ENCODE data around the gene RIN3. TPM values are rescaled to one million over a fixed set of nuclear protein-coding genes. Genes with fewer than 3 reads are reported as not detected.

RIN3 gene
- total and polyA plus RNA-seq, 10 of the 15 experiments (the other 5 are each of a cell fraction or from before 2014, with no cell fraction given), result 0.91 to 23.3 (median 6.3) TPM

DNA sequence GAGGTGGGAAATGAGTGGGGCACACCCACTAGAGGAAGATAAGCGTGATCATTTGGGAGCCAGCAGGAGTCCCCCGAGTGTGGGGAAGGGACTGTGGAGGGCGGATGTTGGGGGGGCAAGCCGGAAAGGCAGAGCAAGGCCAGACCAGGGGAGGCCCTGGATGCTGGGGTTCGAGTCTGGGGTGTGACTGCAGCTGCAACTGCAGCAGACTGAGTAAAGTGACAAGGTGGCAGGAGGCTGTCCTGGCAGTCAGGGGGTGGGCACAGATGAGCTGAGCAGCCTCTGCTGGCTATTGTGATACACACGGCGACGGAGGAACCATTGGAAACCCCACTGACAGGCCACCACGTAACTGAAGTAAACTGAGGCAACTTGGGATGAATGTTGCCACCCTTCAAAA lies 124.7 kb downstream of the RIN3 start (continued):
- TF ChIP-seq MYC (IDR thresholded peaks at IDR 0.05; ENCODE audit: insufficient read depth, insufficient read length, insufficient replicate concordance, low read length, severe bottlenecking), result no peak

DNA sequence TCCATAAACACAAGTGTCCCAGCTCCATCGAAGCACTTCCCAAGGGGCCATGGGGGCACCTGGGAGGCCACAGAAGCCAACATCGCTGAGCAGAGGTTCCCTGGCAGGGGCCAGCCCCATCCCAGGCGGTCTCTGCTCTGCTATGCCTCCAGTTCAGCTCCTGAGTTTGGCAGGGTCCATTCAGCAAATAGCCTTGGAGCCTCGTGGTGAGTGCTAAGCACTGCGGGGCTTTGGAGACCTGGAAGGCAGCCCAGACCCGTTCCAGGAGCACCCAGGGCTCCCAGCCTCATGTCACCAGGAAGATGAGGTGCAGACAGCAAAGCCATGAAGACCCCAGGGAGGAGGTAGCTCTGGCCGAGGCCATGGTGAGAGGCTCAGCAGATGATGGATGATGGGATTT lies 125.3 kb downstream of the RIN3 start:
- Histone ChIP-seq H3K9ac (ENCODE audit: control insufficient read depth, insufficient read depth, low read length) (no peak overlapping the region), H3K27ac (ENCODE audit: control insufficient read depth, insufficient read depth) (no peak overlapping the region), H2AFZ (ENCODE audit: control insufficient read depth, low read depth, low read length) (no peak overlapping the region), H3K4me1 (ENCODE audit: control insufficient read depth, insufficient read depth, low read length) (peaks cover 3% of the 10 kb centered on the region; the same call in 1 of the 2 replicates), H3K4me3 (no peak overlapping the region), H3K36me3 (ENCODE audit: control insufficient read depth in 2 of 2, insufficient read depth in 2 of 2, low read length in 1 of 2) (peaks cover 0 to 1% of the 10 kb centered on the region in 2 experiments; a peak in 1 of 4 replicates), H3K9me3 (replicated peaks; ENCODE audit: control insufficient read depth, insufficient read depth, low read length) (no peaks in the 10 kb centered on the region; the same call in 2 of the 3 replicates), H4K20me1 (ENCODE audit: control insufficient read depth, insufficient read depth) (no peaks in the 10 kb centered on the region), H3K79me2 (ENCODE audit: control insufficient read depth, insufficient read depth, low read length) (no peaks in the 10 kb centered on the region), H3K27me3 (replicated peaks in 1 of 2; ENCODE audit: control insufficient read depth in 2 of 2, insufficient read depth in 2 of 2, low read length in 1 of 2) (no peaks in the 10 kb centered on the region), H3K4me2 (ENCODE audit: control insufficient read depth, insufficient read depth) (no peak overlapping the region)
- TF ChIP-seq RB1 (IDR thresholded peaks at IDR 0.05; ENCODE audit: borderline replicate concordance), result no peak
- no peak for TF ChIP-seq STAT3 (IDR thresholded peaks at IDR 0.05; ENCODE audit: low read depth, low read length)
- TF ChIP-seq NBN (IDR thresholded peaks at IDR 0.05), result no peak
- no peak for TF ChIP-seq SPI1 (IDR thresholded peaks at IDR 0.05; ENCODE audit: borderline replicate concordance, insufficient read depth, low read depth, low read length)
- TF ChIP-seq EGR1 (IDR thresholded peaks at IDR 0.05; ENCODE audit: borderline replicate concordance in 1 of 2, low read depth in 2 of 2, low read length in 2 of 2), result no peak
- no peak for FAIRE-seq
- 67% methylated on average over 7 of the region's 7 CpGs for whole genome bisulfite sequencing (ENCODE audit: insufficient coverage, insufficient replicate concordance, low lambda C conversion rate, missing lambda C conversion rate)
- ChIA-PET CTCF (no interaction called here), SMC1A (ENCODE audit: uncharacterized antibody, unreplicated experiment) (no interaction called here), RAD21 (ENCODE audit: unreplicated experiment) (no interaction called here), POLR2A (no interaction called here)
- intact Hi-C loops (cut with micrococcal nuclease; ENCODE audit: unreplicated experiment) (no loop called here), in situ Hi-C loops (cut with MboI) (no loop called here)
- BruUV-seq (replicated peaks), result no TSS peak
- DNase-seq (ENCODE audit: low read depth, low spot score), result no peak
- ATAC-seq, result no peak
